Thyroid gland (tissue), 4 donors: ENCODE measurements around the gene BECN2. TPM values are rescaled to one million over a fixed set of nuclear protein-coding genes. Genes with fewer than 3 reads are reported as not detected.

Experiments
- DNase-seq, 2 donors: peaks; one replicate each; pipeline ENCODE4 v3.0.0-alpha.2; 2019
- H3K27ac ChIP-seq, 3 donors: fragments of 200-600 bp; sonication (generic); 1 replicate in 2 of 3; 2 replicates in 1 of 3; pipeline ENCODE4 v1.5.1; 2016 to 2019; ENCODE audit warnings: mild to moderate bottlenecking in 1 of 3, moderate library complexity in 1 of 3
- H3K27me3 ChIP-seq: fragments of 200-600 bp; sonication (generic); one replicate; pipeline ENCODE4 v1.5.1; 2019
- H3K36me3 ChIP-seq, 2 donors: fragments of 200-600 bp; sonication (generic); one replicate each; pipeline ENCODE4 v1.5.1; 2016 to 2019
- H3K4me1 ChIP-seq, 2 donors: fragments of 200-600 bp; sonication (generic); one replicate each; pipeline ENCODE4 v1.5.1; 2017 to 2019
- H3K4me3 ChIP-seq, 3 donors: fragments of 200-600 bp; sonication (generic); replicated peaks in 1 of 3; 1 replicate in 2 of 3; 2 replicates in 1 of 3; pipeline ENCODE4 v1.5.1; 2016; ENCODE audit warnings: mild to moderate bottlenecking in 1 of 3
- H3K9me3 ChIP-seq: fragments of 200-600 bp; sonication (generic); one replicate; pipeline ENCODE4 v1.5.1; 2017
- CTCF ChIP-seq, 6 experiments: fragments of 200-600 bp in 3 of 6; fragments of 450-650 bp in 3 of 6; sonication (generic) in 3 of 6; IDR thresholded peaks; one replicate each; pipeline ENCODE4 v1.5.1; 2016 to 2019; ENCODE audit warnings: antibody characterized with exemption in 6 of 6, mild to moderate bottlenecking in 2 of 6, inconsistent platforms in 1 of 6, moderate library complexity in 1 of 6
- POLR2A ChIP-seq, 2 donors: fragments of 450-650 bp; IDR thresholded peaks; one replicate each; pipeline ENCODE4 v1.6.1; 2017; ENCODE audit warnings: antibody characterized with exemption in 2 of 2, mild to moderate bottlenecking in 2 of 2, moderate library complexity in 1 of 2
- WGBS, 2 donors: methylation state at CpG; one replicate each; pipeline ENCODE4 v1.1.5; 2017; 5-methylcytosine and 5-hydroxymethylcytosine counted together
- intact Hi-C: fragments of 100-400 bp; cut with DNase I; formaldehyde crosslinking; loops from one replicate; pipeline ENCODE4 v1.15.1; 2023
- total RNA-seq, 4 donors: library from RNA; depleted of rRNA; stranded (reverse); fragments of >200 nt; gene quantifications; one replicate each; pipeline ENCODE4 v1.2.3, GENCODE V29; 2016

The BECN2 gene
- total RNA-seq, 4 donors from 2014 or later, result not detected

GRCh38 chr1:242005866-242006535 lies 48.4 kb downstream of the BECN2 start:
- Histone ChIP-seq H3K36me3 (no peaks in the 10 kb centered on the region), H3K4me3 (no peak overlapping the region), H3K27ac (no peak overlapping the region), H3K27me3 (no peaks in the 10 kb centered on the region), H3K4me1 (no peaks in the 10 kb centered on the region), H3K9me3 (no peaks in the 10 kb centered on the region)
- no peak for DNase-seq
- 78 to 90% methylated on average over 5 of the region's 5 CpGs for WGBS, 2 donors
- intact Hi-C loops, result no loop called here
- no peak for TF ChIP-seq CTCF (IDR thresholded peaks at IDR 0.05)
- no peak for TF ChIP-seq POLR2A (IDR thresholded peaks at IDR 0.05)

- DNase-seq, result no peak
- WGBS, 2 donors, result 86 to 88% methylated on average over 3 of the region's 3 CpGs
- TF ChIP-seq CTCF (IDR thresholded peaks at IDR 0.05), result no peak
- no peak for TF ChIP-seq POLR2A (IDR thresholded peaks at IDR 0.05)
- no peak overlapping the region for H3K27ac ChIP-seq
- H3K27me3 ChIP-seq, result no peaks in the 10 kb centered on the region
- H3K36me3 ChIP-seq, result no peaks in the 10 kb centered on the region
- intact Hi-C loops, result no loop called here
- H3K4me3 ChIP-seq, result no peak overlapping the region
- H3K9me3 ChIP-seq, result no peaks in the 10 kb centered on the region
- H3K4me1 ChIP-seq, result no peaks in the 10 kb centered on the region
Measured at GRCh38 chr1:242006976-242007375, 49.4 kb downstream of the BECN2 start.

Other genes starting within 250 kb of the BECN2 start
- gene EXO1, start 109.6 kb upstream of the BECN2 start, total RNA-seq, result 1 to 10 TPM in 1 of 4 donors, under 1 TPM in 2, not detected in 1; 0.94 to 8.2 (median 0.98) TPM
- 10 to 100 TPM in 1 of 4 donors, 1 to 10 TPM in 3; 1.6 to 14.7 (median 3.8) TPM for gene MAP1LC3C, start 41.3 kb downstream of the BECN2 start, total RNA-seq